ENCODE results near the gene PLA2G2F. TPM values are rescaled to one million over a fixed set of nuclear protein-coding genes. Genes with fewer than 3 reads are reported as not detected.

PLA2G2F gene
- total and polyA plus RNA-seq, 9 of the 15 experiments (the other 6 are each of a cell fraction or from before 2014, with no cell fraction given), result not detected

- TF ChIP-seq TAL1 (IDR thresholded peaks at IDR 0.05) (no peak), ID3 (CRISPR knock-in tag; IDR thresholded peaks at IDR 0.05) (no peak), ID3 (tag; IDR thresholded peaks at IDR 0.05) (no peak), ZNF79 (CRISPR knock-in tag; IDR thresholded peaks at IDR 0.05; ENCODE audit: low read depth) (no peak), GATAD2A (IDR thresholded peaks at IDR 0.05) (no peak), RAD51 (IDR thresholded peaks at IDR 0.05; ENCODE audit: borderline replicate concordance, low read depth) (no peak), ZBTB33 (CRISPR knock-in tag; IDR thresholded peaks at IDR 0.05) (peak; percentile 76; the same call in 1 of the 2 replicates), ZNF507 (tag; conservative IDR thresholded peaks at IDR 0.05) (no peak), SMC3 (conservative IDR thresholded peaks at IDR 0.05; ENCODE audit: insufficient read depth, low read depth, low read length) (peak; percentile 65; the same call in 1 of the 2 replicates), ZFP1 (CRISPR knock-in tag; IDR thresholded peaks at IDR 0.05) (no peak), SLC30A9 (CRISPR knock-in tag; IDR thresholded peaks at IDR 0.05) (no peak), POLR2H (tag; IDR thresholded peaks at IDR 0.05; ENCODE audit: low read depth) (no peak), MYC (IDR thresholded peaks at IDR 0.05; ENCODE audit: low read depth, low read length) (no peak), MYC (CRISPR knock-in tag; IDR thresholded peaks at IDR 0.05; ENCODE audit: borderline replicate concordance, low read depth) (no peak), CREB1 (IDR thresholded peaks at IDR 0.05) (no peak), CREB1 (CRISPR knock-in tag; IDR thresholded peaks at IDR 0.05) (no peak), BRCA1 (IDR thresholded peaks at IDR 0.05) (no peak), BRCA1 (CRISPR knock-in tag; IDR thresholded peaks at IDR 0.05) (no peak), HCFC1 (IDR thresholded peaks at IDR 0.05; ENCODE audit: low read depth, low read length) (no peak), SRSF1 (IDR thresholded peaks at IDR 0.05; ENCODE audit: low read depth, low read length) (no peak), ASH1L (IDR thresholded peaks at IDR 0.05; ENCODE audit: borderline replicate concordance, low read depth, partially characterized antibody) (no peak), TRIM25 (IDR thresholded peaks at IDR 0.05; ENCODE audit: borderline replicate concordance) (no peak), SIX5 (IDR thresholded peaks at IDR 0.05; ENCODE audit: borderline replicate concordance in 1 of 2, insufficient read depth in 1 of 2, low read depth in 1 of 2, low read length in 2 of 2) (no peak), XRCC5 (IDR thresholded peaks at IDR 0.05; ENCODE audit: low read depth, low read length) (no peak)
- TF ChIP-seq, protein P1, sequence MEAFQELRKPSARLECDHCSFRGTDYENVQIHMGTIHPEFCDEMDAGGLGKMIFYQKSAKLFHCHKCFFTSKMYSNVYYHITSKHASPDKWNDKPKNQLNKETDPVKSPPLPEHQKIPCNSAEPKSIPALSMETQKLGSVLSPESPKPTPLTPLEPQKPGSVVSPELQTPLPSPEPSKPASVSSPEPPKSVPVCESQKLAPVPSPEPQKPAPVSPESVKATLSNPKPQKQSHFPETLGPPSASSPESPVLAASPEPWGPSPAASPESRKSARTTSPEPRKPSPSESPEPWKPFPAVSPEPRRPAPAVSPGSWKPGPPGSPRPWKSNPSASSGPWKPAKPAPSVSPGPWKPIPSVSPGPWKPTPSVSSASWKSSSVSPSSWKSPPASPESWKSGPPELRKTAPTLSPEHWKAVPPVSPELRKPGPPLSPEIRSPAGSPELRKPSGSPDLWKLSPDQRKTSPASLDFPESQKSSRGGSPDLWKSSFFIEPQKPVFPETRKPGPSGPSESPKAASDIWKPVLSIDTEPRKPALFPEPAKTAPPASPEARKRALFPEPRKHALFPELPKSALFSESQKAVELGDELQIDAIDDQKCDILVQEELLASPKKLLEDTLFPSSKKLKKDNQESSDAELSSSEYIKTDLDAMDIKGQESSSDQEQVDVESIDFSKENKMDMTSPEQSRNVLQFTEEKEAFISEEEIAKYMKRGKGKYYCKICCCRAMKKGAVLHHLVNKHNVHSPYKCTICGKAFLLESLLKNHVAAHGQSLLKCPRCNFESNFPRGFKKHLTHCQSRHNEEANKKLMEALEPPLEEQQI (IDR thresholded peaks at IDR 0.05), result no peak; the same call in 1 of the 2 replicates
Observed at GRCh38 chr1:20165522-20165951, 26.4 kb downstream of the PLA2G2F start (continued).

Data from K562 (cell line).